Mucosa of gallbladder (tissue), 1 donor: ENCODE measurements around the gene PLSCR4. TPM values are rescaled to one million over a fixed set of nuclear protein-coding genes. Genes with fewer than 3 reads are reported as not detected.
A peak's percentile ranks its signal among the peaks of the same experiment; 100 is the strongest.
"Not testable (repeated sequence)": the region's sequence is repeated elsewhere in the genome, so short reads cannot be mapped to it uniquely, and the experiment has no call there.

Experiments
- DNase-seq: peaks from one replicate; pipeline ENCODE4 v3.0.0-alpha.2; 2020; ENCODE audit warnings: low spot score
- total RNA-seq: library from RNA; stranded (reverse); gene quantifications from one replicate; pipeline ENCODE4 v1.2.1, GENCODE V29; 2021
- donor health status: DM: no; HTN: no; CAD: no.

PLSCR4 gene, protein sequence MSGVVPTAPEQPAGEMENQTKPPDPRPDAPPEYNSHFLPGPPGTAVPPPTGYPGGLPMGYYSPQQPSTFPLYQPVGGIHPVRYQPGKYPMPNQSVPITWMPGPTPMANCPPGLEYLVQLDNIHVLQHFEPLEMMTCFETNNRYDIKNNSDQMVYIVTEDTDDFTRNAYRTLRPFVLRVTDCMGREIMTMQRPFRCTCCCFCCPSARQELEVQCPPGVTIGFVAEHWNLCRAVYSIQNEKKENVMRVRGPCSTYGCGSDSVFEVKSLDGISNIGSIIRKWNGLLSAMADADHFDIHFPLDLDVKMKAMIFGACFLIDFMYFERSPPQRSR
- 47.3 TPM for total RNA-seq

DNA sequence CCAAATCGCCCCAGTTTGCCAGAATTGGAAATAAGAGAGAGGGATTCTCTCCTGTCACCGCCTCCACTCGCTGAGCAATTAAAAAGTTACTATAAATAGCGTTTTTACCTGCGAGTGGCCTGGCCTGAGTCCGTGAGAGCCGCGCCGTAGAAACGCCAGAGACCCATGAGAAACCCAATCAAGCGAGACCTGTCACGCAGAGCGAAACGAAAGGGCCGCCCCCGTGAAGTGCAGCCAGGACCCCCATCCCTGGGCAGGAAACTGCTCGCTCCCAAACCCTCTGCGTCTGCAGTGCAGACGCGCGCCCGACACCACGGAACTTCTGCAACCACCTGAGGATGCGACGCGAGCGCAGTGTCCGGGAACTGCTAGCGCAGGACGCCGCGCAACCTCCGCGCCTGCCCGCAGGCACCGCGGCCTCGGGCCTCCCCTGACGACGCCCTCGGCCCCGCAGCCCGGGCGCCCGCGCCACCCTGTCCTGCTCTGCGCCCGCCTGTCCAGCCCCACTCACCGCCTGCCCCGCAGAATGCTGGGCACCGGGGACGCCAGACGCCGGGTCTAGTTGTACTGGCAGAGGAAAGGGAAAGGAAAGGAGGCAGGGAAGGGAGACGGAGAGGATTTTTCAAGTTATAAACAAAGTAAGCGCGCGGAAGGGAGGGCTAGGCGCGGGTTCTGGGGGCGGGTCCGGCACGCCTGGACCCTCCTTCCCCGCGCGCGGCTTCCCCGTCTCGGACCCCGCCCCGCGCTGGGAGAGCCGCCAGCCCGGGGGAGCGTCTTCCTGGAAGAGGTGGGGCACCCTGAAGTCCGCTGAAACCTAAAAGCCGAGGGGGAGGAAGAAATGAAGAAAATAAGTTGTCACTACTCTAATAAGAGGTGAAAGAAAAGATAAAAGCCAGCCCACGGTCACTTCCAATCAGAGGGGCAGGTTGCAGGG lies at the start of gene PLSCR4:
TSS of gene PLSCR4 (minus strand) at position 657 of the 934 bp plus-strand sequence. CDS start 29,034 bp downstream, outside the sequence.
- DNase-seq = peak; percentile 68

DNA sequence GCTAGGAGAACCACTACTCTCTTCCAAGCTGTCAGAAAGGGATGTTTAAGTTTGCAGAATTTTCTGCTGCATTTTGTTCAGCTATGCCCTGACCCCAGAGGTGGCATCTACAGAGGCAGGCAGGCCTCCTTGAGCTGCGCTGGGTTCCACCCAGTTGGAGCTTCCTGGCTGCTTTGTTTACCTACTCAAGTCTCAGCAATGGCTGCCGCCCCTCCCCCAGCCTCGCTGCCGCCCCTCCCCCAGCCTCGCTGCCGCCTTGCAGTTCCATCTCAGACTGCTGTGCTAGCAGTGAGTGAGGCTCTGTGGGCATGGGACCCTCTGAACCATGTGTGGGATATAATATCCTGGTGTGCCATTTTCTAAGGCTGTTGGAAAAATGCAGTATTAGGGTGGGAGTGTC lies 42.5 kb upstream of the PLSCR4 start:
- not testable (repeated sequence) for DNase-seq

DNA sequence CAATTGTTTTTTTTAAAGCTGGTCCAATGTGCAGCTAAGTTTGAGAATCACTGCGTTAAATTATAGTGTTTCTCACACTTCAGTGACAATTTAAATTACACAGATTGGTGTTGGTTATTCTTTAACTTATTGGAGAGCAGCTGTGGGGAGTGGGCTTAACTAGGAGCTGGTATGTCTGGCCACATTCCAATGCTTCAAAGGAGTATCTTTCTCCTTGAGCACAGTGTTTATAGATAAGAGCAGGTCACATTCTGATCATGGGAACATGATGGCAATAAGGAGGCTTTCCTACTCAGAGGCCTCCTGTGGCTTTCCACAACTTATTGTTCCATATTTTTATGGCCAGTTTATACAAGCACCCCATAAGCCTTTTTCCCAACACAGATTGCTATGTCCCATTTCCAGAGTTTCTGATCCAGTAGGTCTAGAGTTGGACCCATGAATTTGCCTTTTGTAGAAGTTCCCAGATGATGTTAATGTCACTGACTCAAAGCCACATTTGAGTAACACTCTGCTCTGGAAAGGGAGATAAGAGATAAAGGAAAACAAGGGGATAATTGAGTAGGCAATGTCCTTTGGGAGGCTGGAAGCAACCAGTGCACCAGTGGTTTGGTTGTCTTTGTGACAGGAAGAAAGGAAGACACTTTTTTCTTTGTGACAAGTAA lies 33.0 kb upstream of the PLSCR4 start:
- DNase-seq = no peak

DNA sequence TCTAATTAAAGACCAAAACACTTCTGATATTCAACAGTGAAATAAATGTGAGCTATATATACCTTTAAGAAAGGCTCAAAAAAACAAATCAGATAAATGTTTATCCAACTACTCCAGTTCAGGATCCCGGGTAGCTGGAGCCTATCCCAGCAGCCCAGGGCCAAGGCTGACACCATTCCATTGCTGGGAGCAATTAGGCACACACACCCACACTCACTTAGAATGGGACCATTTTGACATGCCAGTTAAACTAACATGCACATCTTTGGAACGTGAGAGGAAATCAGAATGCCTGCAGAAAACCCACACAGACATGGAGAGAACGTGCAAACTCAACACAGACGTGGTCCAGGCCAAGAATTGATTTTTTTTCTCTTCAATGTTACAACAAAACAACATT lies 30.0 kb upstream of the PLSCR4 start:
- no peak for DNase-seq

DNA sequence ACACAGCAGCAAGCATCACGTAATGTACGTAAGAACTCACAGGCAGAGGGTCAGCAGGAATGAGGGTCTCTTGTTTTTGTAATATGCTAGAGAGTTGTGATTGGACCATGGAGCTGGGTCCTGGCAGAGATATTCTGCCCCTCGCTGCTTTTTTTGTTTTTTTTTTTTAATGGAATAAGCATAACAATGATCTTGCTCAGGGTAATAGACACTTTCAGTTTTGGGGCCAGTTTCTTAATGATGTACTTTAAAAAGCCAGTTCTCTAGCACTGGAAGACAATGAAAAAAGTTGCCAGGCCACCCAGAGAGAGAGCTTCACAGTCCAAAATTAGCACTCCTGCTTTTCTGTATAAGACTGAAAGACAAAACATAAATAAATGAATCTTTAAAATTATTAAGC lies 29.0 kb upstream of the PLSCR4 start:
- DNase-seq = no peak

DNA sequence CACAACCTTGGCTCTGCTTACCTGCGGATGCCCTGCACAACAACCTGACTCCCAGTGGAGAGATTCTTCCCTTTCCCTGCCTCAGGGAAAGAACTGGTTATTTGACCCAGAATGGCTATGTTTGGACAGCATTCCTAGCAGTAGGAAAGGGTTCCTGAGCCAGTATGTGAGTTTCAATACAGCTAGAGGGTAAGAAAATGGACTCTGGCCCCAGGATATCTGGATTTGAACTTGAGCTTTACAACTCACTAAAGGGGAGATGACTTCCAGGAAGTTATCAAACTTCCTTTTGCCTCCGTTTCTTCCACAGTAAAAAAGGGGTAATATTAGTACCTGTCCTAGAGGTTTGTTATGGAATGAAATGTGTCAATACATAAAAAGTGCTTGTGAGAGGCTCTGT lies 28.1 kb upstream of the PLSCR4 start:
- DNase-seq = no peak

DNA sequence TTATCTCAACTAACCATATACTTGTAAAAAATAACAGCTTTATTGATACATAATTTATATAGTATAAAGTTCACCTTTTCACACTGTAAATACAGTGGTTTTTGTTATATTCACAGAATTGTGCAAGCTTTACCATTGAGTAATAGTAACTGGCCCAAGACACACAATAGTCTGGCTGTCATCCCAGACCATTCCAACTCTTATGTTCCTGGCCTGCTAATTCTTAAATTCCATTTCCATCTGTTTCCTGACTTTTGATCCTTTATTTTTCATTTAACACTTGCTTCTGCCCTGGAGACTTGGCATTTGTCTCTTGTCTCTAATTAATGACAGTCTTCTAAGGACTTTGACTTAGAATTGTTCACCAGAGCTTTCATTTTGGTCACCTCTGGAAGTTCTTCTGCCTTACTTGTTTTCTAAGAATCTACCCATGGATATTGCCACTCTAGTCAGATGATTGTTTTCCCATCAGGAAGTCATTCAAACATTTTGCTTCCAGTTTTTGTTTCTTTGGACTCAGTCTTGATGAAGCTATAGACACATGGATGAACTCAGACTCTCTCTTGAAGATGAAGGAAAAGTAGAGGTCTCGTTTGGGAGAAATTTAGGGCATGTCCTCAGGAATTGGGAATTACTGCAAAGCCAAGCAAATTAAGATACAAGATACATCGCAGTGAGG lies 27.2 kb upstream of the PLSCR4 start:
- DNase-seq = peak; percentile 20

DNA sequence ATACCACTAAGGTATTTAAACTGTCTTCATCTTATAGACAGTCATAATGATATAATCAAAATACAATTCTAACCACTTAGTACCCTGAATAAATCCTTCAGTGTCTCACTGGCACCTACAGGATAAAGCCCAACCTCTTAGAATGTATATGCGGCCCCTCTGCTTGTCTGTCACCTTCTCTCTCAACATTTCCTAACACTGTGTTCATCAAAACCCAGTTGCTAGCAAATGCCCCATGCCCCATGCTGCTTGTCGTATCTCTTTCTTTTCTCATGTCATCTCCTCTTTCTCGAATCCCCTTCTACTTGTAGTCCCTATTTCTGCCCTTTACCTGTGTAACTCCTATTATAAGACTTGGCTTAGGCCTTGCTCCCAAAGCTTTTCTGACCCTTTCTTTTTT lies 24.6 kb upstream of the PLSCR4 start:
- no peak for DNase-seq

DNA sequence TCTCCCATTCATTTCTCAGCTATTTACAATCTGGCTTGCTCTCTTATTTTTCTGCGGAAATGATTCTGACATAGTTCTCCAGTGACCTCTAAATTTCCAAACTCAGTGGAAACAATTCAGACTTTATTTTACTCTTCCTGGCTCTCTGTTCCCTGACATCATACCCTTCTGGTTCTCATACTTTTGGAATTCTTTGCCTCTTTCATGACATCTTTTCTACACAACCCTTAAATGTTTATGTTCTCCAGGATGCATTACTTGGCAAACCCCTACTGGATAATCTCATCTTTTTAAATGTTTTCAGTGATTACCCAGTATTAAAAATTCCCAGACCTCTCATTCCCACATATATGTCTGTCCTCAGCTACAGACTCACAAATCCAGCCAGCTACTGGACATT lies 23.9 kb upstream of the PLSCR4 start:
- no peak for DNase-seq

DNA sequence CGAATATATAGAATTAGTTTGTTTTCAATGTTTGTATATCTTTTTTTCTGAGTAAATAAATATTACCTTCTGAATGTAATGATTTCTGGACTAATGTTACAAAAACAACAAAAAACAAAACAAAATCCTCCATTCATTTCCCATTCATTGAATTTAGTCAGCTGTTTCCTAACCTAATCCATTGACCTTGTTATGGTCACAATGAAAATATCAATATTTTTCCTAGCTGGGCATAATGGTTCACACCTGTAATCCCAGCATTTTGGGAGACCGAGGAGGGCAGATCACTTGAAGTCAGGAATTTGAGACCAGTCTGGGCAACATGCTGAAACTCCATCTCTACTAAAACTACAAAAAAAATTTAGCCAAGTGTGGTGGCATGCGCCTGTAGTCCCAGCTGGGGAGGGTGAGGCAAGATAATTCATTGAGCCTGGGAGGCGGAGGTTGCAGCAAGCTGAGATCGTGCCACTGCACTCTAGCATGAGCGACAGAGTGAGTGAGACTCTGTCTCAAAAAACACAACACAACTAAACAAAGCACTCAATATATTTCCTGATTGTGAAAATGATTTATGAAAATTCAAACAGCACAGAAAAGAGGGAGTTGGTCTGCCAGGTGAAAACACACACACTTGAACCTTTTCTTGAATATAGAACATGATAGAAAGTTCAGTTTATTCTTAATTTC lies 23.0 kb upstream of the PLSCR4 start:
- DNase-seq = no peak

DNA sequence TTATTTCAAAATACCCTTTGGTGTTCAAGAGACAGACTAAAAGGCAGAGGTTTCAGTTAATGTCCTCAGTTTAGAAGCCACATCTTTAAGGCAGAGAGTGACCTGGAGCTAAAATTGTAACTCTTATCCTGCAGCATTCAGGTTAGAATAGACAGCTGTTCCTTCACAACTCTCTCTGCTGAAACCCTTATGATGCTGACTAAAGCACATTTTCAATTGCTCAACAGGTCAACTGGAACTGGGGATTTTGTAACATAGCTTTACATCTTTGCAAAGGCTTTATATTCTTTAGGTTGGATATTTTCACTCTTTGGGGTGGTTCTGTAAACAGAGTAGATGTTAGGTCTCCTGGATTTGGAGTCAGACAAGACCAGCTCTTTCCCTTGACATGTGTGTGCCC lies 20.3 kb upstream of the PLSCR4 start:
- no peak for DNase-seq

DNA sequence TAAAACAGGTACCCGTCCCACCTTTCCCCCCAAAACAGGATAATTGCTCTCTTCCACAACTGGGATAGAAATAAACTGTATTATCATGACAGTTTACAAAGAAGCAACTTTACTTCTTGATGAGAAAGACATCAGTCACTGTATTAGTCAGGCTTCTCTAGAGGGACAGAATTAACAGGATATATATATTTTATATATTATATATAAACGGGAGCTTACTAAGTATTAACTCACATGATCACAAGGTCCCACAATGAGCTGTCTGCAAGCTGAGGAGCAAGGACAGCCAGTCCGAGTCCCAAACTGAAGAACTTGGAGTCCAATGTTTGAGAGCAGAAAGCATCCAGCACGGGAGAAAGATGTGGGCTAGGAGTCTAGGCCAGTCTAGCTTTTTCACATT lies 18.4 kb upstream of the PLSCR4 start:
- no peak for DNase-seq

DNA sequence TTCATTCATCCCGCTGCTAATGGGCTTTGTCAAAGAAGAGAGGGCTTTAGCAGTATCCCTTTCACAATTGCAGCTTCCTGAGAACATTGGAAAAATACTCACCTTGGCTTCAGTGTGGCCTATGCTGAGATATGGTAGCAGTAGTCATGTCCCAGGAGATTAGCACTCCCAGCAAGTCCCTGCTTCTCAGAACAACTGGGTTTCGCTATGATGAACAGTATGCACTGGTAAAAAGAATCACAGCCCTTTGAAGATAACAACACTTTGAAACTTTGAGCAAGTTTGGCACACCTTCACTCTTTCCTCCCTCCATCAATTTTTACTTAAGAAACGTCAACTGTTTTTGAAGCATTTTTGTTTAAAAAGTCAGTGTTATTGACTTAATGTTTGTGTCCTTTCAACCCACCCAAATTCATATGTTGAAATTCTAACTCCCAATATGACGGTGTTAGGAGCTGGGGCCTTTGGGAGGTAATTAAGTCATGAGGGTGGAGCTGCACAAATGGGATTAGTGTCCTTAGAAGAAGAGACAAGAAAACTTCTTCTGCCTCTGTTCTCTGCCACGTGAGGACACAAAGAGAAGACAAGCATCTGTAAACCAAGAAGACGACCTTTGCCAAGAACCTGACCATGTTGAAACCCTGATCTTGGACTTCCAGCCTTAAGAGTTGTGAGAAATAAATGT lies 17.8 kb upstream of the PLSCR4 start:
- DNase-seq = no peak

DNA sequence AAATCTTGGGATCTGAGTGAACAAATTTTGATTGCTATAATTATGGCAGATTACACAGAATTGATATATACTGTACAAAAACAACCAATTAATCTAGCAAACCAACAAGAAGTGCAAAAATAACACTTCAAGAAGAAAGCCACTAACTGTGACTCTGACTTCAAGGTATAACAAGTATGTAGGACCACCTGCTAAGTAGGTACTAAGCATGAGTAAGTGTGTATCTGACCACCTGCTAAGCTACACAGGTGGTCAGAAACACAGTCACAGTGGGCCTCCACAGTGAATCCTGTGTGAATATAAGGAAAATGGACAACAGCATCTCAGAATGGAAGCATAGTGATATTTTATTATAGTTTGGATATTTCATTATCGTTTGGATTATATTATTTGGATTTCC lies 14.8 kb upstream of the PLSCR4 start:
- DNase-seq = no peak

DNA sequence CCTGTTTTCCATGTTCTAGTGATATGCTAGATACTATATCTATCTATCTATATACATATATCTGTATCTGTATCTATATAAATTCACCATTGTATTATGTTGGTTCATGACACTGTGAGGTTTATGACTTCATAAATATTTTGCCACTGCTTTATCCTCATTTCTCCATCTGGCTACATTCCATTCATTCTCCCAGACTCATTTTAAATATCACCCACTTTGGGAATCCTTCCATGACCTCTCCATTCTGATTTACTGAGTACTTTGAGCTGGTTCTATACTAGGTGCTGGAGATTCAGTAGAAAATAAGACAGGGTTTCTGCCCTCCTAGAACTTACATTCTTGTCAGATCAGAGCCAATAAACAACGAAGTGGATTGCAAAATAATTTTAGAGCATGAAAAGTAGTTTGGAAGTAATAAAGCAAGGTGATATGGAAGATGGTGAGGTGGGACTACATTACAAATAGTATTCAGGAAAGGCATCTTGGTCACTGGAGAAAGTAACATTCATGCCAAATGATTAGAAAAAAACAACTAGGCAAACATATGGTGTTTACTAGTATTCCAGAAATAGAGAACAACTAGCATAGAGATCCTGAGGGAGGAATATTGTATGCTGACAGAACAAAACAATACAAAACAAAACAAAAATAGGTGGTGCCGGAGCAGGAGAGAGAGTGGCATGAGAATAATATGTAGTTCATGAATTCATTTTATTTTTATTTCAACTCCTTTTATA lies 11.6 kb upstream of the PLSCR4 start:
- no peak for DNase-seq

DNA sequence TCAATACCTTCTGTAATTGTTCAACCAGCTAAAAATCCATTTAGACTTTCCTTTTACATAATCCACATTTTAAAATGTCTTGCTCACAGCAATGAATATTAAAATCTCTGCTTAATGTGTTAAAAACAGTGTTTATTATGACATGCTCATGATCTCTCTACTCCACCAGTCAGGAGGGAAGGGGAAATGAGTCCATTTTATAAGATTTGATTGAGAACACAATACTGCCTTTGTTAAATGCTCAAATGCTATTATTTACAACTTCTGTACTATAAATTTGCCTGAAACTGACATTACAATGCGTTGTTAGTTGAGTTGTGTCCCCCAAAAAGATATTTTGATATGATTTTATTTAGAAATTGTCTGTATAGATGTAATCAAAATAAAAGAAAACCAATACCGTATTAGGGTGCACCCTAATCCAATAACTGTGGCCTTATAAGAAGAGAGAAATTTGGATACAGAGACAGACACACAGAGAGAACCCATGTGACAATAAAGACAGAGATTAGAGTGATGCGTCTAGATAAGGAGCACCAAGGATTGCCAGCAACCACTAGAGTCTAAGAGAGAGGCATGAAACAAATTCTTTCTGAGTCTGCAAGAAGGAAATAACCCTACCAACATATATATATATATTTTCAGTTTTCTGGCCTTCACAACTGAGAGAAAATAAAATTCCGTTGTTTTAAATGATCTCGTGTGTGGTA lies 9.1 kb upstream of the PLSCR4 start:
- DNase-seq = no peak

DNA sequence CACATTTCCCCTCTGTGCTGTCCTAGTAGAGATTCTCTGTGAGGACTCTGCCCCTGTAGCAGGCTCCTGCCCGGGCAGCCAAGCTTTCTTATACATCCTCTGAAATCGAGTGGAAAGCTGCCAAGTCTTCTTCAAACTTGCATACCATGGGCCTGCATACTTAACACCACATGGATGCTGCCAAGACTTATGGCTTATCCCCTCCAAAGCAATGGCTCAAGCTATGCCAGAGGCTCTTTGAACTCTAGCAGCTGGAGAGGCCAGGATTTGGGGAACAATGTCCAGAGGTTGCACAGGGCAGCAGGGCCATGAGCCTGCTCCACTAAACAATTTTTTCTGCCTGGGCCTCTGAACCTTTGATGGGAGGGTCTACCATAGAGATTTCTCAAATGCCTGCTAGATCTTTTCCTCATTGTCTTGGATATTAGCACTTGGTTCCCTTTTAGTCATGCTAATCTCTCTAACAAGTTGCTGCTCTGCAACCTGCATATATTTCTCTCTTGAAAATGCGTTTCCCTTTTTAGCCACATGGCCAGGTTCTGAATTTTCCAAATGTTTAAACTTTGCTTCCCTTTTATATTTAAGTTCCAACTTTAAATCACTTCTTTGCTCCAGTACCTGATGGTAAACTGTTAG lies 6.1 kb upstream of the PLSCR4 start:
- no peak for DNase-seq

DNA sequence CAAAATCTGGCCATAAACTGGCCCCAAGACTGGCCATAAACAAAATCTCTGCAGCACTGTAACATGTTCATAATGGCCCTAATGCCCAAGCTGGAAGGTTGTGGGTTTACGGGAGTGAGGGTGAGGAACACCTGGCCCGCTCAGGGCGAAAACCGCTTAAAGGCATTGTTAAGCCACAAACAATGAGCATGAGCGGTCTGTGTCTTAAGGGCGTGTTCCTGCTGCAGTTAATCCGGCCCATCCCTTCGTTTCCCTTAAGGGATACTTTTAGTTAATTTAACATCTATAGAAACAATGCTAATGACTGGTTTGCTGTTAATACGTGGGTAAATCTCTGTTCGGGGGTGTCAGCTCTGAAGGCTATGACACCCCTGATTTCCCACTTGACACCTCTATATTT lies 1.5 kb upstream of the PLSCR4 start:
- DNase-seq = not testable (repeated sequence)

DNA sequence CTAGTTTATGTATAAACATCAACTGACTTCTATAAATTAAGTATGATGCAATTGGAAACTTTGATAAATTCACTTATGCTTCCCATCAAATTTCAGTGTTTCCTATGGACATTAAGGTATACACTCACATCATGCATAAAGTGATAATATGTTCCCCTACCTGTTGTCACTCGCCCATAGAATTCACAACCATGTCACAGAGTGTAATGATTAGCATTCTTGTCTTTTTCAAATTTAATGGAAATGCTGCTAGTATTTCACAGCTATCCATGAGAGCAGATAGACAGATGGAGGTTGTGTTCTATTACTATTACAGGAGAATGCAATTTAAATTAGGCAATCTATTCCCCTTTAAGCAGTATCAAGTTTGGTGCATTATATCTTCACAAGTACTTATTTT lies 984 bp downstream of the PLSCR4 start:
- DNase-seq = no peak
